ENCODE results near the gene ALKBH2.
A peak's percentile ranks its signal among the peaks of the same experiment; 100 is the strongest.

The ALKBH2 gene

DNA sequence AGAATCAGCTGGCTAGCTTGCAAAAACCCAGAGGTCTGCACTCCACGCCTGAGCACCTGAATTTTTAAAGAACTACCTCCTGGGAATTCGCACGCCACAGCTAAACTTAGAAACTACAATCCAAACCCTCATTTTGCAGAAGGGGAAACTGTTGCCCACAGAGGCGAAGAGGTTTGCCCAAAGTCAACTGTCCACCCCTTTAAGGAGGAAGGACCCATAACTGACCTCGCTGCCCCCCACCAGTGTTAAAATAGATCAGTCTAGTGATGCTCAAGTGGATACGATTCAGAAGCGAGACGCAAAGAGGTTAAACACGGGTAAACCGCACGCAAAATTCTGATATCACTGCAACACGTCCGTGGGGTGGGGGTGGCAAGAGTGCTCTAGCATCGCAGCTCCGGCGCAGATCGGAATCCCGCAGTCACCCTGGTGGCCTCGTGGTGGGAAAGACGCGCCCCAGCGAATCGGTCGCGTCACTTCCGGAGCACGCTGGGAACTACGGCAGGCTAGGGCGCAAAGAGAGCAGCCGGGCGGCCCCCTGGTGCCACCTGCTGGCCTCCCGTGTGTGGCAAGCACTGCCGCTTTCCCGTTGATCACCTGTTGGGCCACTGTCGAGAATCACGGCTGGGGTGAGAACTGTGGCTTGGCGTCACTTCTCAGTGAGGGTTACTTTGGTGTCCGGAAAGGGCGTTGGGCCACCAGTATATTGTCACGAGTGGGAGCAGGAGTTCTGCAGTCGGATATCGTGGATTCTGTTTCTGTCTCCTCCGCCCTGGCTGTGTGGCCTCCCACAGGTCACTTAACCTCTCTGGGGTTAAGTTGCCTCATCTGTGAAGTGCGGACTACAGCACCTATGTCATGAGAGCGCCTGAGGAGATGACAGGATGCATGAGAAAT lies at the start of gene ALKBH2:
Gene ALKBH2, minus strand, starts transcription at position 451 of the 897 bp plus-strand sequence. CDS start 686 bp downstream, outside the sequence.
- peak; percentile 92 for DNase-seq (ENCODE audit: low spot score)

GRCh38 chr12:109140560-109140959 lies 47.3 kb upstream of the ALKBH2 start:
- no peak for DNase-seq (ENCODE audit: low spot score)

DNA sequence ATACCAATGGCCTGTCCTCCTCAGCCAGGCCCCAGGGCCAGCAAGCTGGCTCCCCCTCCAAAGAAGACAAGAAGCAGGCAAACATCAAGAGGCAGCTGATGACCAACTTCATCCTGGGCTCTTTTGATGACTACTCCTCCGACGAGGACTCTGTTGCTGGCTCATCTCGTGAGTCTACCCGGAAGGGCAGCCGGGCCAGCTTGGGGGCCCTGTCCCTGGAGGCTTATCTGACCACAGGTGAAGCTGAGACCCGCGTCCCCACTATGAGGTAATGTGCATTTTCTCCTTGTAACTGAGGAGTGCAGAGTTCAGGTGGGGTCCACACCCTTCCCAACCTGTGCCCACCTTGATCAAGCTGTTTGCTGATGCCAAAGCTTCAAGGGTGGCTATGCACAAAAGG lies 46.5 kb upstream of the ALKBH2 start:
- no peak for DNase-seq (ENCODE audit: low spot score)

DNA sequence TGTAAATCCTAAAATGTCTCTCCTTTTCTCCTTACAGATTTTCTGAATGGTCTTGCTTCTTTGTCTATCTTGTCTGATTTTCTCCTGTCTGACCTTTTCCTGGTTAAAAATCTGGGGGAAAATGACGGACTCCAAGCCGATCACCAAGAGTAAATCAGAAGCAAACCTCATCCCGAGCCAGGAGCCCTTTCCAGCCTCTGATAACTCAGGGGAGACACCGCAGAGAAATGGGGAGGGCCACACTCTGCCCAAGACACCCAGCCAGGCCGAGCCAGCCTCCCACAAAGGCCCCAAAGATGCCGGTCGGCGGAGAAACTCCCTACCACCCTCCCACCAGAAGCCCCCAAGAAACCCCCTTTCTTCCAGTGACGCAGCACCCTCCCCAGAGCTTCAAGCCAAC lies 46.1 kb upstream of the ALKBH2 start:
- DNase-seq (ENCODE audit: low spot score), result no peak

DNA sequence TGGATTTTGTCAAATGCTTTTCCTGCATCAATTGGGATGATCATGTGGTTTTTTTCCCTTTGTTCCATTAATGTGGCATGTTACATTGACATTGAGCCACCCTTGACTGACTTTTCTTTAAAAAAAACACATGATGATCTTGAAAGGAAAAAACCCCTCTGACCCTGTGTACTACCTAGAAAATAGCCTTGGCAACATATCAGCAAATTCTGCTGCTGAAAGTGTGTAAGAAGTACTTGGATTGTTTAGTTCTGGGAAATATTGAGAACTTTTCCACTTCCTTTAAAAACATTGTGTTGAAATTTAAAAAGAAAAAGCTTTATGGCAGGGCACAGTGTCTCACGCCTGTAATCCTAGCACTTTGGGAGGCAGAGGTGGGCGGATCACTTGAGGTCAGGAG lies 43.8 kb upstream of the ALKBH2 start:
- DNase-seq (ENCODE audit: low spot score), result no peak

DNA sequence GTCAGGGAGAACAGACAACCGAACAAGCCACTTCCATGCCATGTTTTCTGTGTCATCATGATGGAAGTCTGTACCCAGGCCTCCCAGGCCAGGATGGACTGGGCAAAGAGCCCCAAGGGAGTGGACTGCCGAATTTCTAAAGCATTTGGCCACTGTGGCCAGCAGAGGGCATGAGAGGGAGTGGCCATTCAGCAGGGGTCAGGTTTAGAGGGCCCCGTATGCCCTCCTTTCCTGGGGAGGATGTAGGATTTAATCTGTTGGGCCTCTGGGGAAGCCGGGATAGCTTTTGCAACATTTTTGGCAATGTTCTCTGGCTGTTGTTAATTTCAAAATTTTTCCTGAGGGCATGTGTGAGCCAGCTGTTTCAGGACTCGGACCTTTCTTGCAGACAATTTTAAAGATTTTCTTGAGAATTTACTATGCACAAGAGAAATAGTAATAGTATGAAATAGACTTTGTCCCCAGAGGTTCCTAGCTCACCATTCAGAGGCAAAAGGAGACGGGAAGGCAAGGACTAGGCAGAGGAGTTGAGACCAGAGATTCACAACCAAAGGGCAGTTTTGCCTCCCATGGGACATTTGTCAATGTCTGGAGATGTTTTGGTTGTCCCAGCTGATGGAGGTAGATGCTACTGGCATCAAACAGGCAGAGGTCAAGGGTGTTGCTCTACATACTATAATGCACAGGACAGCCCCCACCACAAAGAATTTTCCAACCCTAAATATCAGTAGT lies 41.1 kb upstream of the ALKBH2 start:
- DNase-seq (ENCODE audit: low spot score), result peak; percentile 90

DNA sequence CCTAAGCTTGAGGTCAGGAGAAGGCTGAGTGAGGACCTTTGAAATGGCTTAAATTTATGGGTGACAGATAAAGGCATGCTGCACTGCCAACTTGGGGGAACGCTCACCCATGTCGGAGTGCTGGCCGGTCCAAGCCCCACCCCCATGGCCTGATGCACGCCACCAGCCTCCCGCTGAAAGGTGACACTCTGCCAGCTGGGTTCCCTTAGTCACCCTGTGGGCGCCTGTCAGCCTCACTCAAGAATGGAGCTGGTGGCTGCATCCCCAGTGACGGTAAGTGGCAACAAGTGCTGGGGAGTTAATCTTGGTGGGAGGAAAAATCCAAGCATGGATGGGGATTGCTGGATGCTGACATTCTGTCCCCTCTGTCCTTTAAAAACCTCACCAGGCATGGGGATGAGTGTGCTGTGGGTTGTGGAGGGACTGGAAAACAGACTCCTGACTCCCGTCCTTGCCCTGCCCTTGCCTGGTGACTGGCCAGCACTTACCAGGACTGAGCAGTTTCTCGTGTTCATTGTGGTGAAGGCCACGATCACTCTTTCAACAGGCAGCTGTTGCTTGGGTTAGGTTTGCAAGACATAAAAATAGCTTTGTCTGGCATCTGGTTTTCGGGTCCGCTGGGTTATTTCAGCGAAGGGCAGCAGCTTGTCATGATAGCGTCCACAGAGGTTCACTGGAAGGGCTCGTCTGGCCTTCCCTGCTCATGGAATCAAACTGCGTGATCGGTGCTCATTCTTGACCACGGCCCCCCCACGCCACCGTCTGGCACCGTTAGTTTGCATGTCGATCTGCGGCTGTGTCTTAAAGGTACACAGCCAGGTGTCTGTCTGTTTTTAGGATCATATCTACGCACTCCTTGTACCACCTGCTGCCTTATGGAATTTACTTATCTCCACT lies 38.1 kb upstream of the ALKBH2 start:
- peak; percentile 51 for DNase-seq (ENCODE audit: low spot score)

DNA sequence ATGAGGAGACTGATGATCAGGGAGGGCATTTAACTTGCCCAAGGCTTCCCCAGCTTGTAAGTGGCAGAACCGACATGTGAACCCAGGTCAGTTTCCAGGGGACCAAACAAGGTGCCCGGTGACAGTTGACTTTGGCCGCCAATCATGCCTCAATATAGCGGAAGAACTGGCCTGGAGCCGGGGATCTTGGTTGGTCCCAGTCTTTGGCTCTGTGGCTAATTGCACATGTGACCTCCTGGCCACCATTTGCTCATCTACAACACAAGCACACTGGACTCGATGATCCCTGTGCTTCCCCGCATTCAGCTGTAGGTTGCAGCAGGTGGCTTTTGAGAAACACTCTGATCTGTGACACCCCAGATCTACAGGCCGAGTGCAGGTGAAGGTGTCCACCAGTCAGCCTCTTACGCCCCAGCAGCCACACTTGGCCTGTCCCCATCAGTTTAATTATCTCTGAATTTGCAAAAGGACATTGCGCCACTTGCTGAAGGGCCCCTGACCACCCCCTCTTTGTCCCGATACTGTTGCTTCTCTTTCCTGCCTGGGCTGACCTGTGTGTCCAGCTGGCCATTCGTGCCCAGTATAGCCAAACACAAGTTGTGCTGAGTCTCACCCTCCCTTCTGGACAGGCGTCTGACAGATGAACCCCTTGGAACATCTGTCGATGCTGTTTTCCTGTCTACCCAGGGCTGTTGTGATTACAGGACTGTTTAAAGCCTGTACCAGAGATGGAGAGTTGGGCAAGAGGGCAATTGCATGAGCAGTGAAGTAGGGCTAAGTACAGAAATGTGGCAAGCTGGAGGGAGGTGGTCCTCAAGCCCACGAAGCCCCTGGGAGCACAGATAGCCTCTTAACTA lies 37.3 kb upstream of the ALKBH2 start:
- DNase-seq (ENCODE audit: low spot score), result no peak

- DNase-seq (ENCODE audit: low spot score), result no peak
Measured at GRCh38 chr12:109127533-109128242, 34.4 kb upstream of the ALKBH2 start.

- DNase-seq (ENCODE audit: low spot score), result no peak
Measured at GRCh38 chr12:109126784-109127183, 33.5 kb upstream of the ALKBH2 start.

GRCh38 chr12:109125791-109126190 lies 32.5 kb upstream of the ALKBH2 start:
- DNase-seq (ENCODE audit: low spot score), result no peak

GRCh38 chr12:109124878-109125648 lies 31.8 kb upstream of the ALKBH2 start:
- no peak for DNase-seq (ENCODE audit: low spot score)

DNA sequence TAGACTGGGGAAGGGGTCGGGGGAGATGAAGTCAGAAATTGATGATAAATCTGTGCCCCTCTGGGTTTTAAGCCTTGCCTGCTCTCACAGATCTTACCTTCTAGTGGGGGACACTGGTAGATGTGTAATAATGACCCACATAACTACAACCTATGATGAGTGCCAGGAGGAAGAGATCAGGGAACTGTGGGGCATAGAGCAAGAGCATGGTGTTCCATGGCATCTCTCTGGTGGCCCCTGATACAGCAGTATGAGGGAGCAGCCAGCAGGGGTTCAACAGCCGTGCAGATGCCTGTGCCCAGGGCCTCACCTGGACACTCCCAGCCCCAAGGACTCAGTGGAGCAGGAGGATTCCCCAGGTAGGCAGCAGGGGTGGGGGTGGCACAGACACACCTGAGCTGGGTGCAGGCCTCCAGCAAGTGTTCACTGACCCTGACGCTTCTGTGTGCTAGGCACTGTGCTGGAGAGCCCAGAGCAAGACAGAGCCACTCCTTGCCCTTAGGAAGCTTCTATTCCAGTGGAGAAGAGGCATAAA lies 28.1 kb upstream of the ALKBH2 start:
- DNase-seq (ENCODE audit: low spot score), result no peak

DNA sequence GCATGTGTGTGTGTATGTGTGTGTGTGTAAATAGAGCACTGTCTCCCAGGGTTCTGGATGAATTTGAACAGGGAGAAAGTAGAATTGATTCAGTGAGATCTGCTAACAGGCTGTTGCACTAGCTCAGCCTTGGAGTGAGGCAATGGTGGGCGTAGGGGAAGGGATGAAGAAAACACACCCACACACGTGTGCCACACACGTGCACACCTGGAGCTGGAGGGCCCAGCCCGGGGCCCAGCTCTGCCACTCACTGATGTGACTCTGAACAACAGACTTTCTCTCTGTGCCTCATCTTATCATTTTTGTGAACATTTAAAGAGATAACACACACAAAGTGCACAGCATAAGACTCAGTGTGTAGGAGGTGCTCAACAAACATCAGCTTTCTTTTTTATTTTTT lies 27.3 kb upstream of the ALKBH2 start:
- DNase-seq (ENCODE audit: low spot score), result no peak

DNA sequence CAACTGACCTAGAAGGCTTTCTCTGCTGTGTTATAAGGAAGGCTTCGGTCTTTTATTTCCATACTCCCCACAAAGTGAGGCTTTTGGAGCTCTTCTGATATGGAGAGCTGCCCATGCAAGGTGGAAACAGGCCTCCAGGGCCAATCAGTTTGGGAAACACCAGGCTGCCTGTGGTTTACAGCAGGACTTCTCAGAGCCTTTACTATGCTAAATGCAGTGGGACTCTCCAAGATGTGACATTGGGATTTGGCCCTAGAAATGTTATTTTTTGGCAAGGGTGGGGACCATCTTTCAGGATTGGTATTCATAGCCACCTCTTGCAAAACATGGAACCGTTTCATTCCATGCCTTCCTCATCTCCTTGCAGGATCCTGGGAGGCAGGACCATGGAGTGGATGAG lies 26.8 kb upstream of the ALKBH2 start:
- DNase-seq (ENCODE audit: low spot score), result no peak

GRCh38 chr12:109116611-109116949 lies 23.3 kb upstream of the ALKBH2 start:
- DNase-seq (ENCODE audit: low spot score), result no peak

GRCh38 chr12:109115758-109116610 lies 22.7 kb upstream of the ALKBH2 start, which contains the start of gene ACACB:
ACACB (plus strand) TSS chr12:109116587; CDS start chr12:109139406, 22,819 bp downstream.
- DNase-seq (ENCODE audit: low spot score), result no peak

DNA sequence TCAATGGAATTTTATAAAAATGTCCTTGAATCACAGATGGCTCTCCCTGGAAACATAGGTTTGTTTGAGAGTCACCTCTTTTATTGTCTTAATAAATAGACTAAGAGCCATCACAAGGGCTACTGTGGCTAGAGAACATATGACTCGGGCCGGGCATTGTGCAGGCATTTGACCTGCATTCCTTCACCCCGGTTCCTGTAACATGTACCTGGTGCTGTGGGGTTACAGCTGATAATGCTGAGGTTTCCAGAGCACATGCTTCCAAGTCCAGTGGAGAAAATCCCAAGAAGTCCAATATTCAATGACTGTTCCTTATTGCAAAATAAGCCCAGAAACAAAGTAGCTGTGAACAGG lies 22.1 kb upstream of the ALKBH2 start:
- no peak for DNase-seq (ENCODE audit: low spot score)

DNA sequence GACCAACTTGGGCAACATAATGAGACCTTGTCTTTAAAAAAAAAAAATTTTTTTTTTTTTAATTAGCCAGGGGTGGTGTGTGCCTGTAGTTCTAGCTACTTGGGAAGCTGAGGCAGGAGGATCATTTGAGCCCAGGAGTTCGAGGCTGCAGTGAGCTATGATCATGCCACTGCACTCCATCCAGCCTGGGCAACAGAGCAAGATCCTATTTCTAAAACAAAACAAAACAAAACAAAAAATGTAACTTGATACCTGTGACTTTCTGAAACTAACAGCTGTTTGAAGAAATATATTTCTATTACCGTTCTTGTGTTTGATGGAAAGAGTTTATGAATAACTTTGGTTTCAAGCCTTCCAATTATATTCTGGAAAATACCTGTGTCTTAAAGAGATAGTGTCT lies 21.4 kb upstream of the ALKBH2 start:
- DNase-seq (ENCODE audit: low spot score), result no peak

Measured in iPS-NIHi11 (cell line).